ENCODE data around the gene GAB2.
"Not testable (repeated sequence)": the region's sequence is repeated elsewhere in the genome, so short reads cannot be mapped to it uniquely, and the experiment has no call there.

GAB2 gene

GRCh38 chr11:78199015-78199652, 218.5 kb downstream of the GAB2 start:
- DNase-seq: no peak

GRCh38 chr11:78197816-78198215, 219.8 kb downstream of the GAB2 start:
- DNase-seq: no peak

GRCh38 chr11:78196661-78197091, 220.9 kb downstream of the GAB2 start:
- no peak for DNase-seq

- no peak for DNase-seq
Observed at GRCh38 chr11:78195917-78196560, 221.6 kb downstream of the GAB2 start.

- DNase-seq: no peak
Observed at GRCh38 chr11:78194490-78194889, 223.1 kb downstream of the GAB2 start.

GRCh38 chr11:78193806-78194205, 223.8 kb downstream of the GAB2 start:
- DNase-seq: no peak

- DNase-seq: no peak
Observed at GRCh38 chr11:78192911-78193351, 224.7 kb downstream of the GAB2 start.

GRCh38 chr11:78192223-78192719, 225.3 kb downstream of the GAB2 start:
- no peak for DNase-seq

- no peak for DNase-seq
Observed at GRCh38 chr11:78190871-78191538, 226.6 kb downstream of the GAB2 start.

- DNase-seq: no peak
Observed at GRCh38 chr11:78190374-78190773, 227.2 kb downstream of the GAB2 start.

- no peak for DNase-seq
Observed at GRCh38 chr11:78189851-78190250, 227.8 kb downstream of the GAB2 start.

GRCh38 chr11:78189174-78189724, 228.4 kb downstream of the GAB2 start:
- no peak for DNase-seq

- DNase-seq: peak; percentile 92 to 93
Observed at GRCh38 chr11:78188286-78189173, 229.1 kb downstream of the GAB2 start, which contains the start of the genes KCTD21 and USP35. TSS of gene KCTD21 (minus strand) at chr11:78188626. CDS start at chr11:78174554, 14,072 bp downstream. TSS of gene USP35 (plus strand) at chr11:78188919. CDS start at chr11:78196246, 7,327 bp downstream.

- DNase-seq: peak; percentile 70 to 82
Observed at GRCh38 chr11:78187366-78188285, 230.0 kb downstream of the GAB2 start.

- no peak for DNase-seq
Observed at GRCh38 chr11:78181185-78181584, 236.4 kb downstream of the GAB2 start.

GRCh38 chr11:78180751-78181150, 236.9 kb downstream of the GAB2 start:
- no peak for DNase-seq

- DNase-seq: no peak
Observed at GRCh38 chr11:78179459-78180071, 238.1 kb downstream of the GAB2 start.

- no peak for DNase-seq
Observed at GRCh38 chr11:78177216-78177615, 240.4 kb downstream of the GAB2 start.

GRCh38 chr11:78176605-78177141, 240.9 kb downstream of the GAB2 start:
- DNase-seq: no peak

- DNase-seq: not testable (repeated sequence)
Observed at GRCh38 chr11:78175862-78176261, 241.8 kb downstream of the GAB2 start.

All from CD4-positive, alpha-beta T cell treated with Interferon alpha-2 for 1 hour (primary cell).